Peyer's patch (tissue), 4 donors: ENCODE data around the gene SLC6A11. TPM values are rescaled to one million over a fixed set of nuclear protein-coding genes. Genes with fewer than 3 reads are reported as not detected.

Experiments
- DNase-seq, 3 donors: peaks; one replicate each; pipeline ENCODE4 v3.0.0-alpha.2; 2017 to 2019
- H3K27ac ChIP-seq, 4 donors: fragments of 200-600 bp; sonication (generic); one replicate each; pipeline ENCODE4 v1.5.1; 2016 to 2019
- H3K27me3 ChIP-seq, 2 donors: fragments of 200-600 bp; sonication (generic); one replicate each; pipeline ENCODE4 v1.5.1; 2019
- H3K36me3 ChIP-seq, 3 donors: fragments of 200-600 bp; sonication (generic); one replicate each; pipeline ENCODE4 v1.5.1; 2016 to 2019
- H3K4me1 ChIP-seq, 4 donors: fragments of 200-600 bp; sonication (generic); one replicate each; pipeline ENCODE4 v1.5.1; 2016 to 2019
- H3K4me3 ChIP-seq, 4 donors: fragments of 200-600 bp; sonication (generic); 1 replicate in 3 of 4; 2 replicates in 1 of 4; pipeline ENCODE4 v1.5.1; 2016 to 2019; ENCODE audit warnings: mild to moderate bottlenecking in 1 of 4
- H3K9me3 ChIP-seq, 4 donors: fragments of 200-600 bp; sonication (generic); one replicate each; pipeline ENCODE4 v1.5.1; 2016 to 2019; ENCODE audit warnings: mild to moderate bottlenecking in 1 of 4
- POLR2A ChIP-seq, 2 donors: fragments of 450-650 bp; IDR thresholded peaks; one replicate each; pipeline ENCODE4 v1.5.1; 2017; ENCODE audit warnings: antibody characterized with exemption in 2 of 2, mild to moderate bottlenecking in 2 of 2, moderate library complexity in 2 of 2
- total RNA-seq, 4 donors: library from RNA; depleted of rRNA; stranded (reverse); fragments of >200 nt; gene quantifications; one replicate each; pipeline ENCODE4 v1.1.0, GENCODE V29; 2016
- TF ChIP-seq, protein P1 (sequence below), 6 experiments: fragments of 450-650 bp in 4 of 6; fragments of 200-600 bp in 2 of 6; sonication (generic) in 1 of 6; IDR thresholded peaks; one replicate each; pipeline ENCODE4 v1.5.1; 2017 to 2019; ENCODE audit warnings: antibody characterized with exemption in 6 of 6, mild to moderate bottlenecking in 3 of 6, moderate library complexity in 1 of 6

SLC6A11 gene
- total RNA-seq, 4 donors from 2014 or later, result not detected

- TF ChIP-seq, protein P1, sequence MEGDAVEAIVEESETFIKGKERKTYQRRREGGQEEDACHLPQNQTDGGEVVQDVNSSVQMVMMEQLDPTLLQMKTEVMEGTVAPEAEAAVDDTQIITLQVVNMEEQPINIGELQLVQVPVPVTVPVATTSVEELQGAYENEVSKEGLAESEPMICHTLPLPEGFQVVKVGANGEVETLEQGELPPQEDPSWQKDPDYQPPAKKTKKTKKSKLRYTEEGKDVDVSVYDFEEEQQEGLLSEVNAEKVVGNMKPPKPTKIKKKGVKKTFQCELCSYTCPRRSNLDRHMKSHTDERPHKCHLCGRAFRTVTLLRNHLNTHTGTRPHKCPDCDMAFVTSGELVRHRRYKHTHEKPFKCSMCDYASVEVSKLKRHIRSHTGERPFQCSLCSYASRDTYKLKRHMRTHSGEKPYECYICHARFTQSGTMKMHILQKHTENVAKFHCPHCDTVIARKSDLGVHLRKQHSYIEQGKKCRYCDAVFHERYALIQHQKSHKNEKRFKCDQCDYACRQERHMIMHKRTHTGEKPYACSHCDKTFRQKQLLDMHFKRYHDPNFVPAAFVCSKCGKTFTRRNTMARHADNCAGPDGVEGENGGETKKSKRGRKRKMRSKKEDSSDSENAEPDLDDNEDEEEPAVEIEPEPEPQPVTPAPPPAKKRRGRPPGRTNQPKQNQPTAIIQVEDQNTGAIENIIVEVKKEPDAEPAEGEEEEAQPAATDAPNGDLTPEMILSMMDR (IDR thresholded peaks at IDR 0.05), result no peak
- no peak for TF ChIP-seq POLR2A (IDR thresholded peaks at IDR 0.05)
- Histone ChIP-seq H3K9me3 (no peaks in the 10 kb centered on the region), H3K36me3 (no peaks in the 10 kb centered on the region), H3K4me3 (no peak overlapping the region), H3K27ac (no peak overlapping the region), H3K4me1 (no peaks in the 10 kb centered on the region), H3K27me3 (no peaks in the 10 kb centered on the region)
- no peak for DNase-seq
Measured at GRCh38 chr3:10932596-10932995, 116.6 kb downstream of the SLC6A11 start.

GRCh38 chr3:10933021-10933420, 117.0 kb downstream of the SLC6A11 start:
- TF ChIP-seq, protein P1 (IDR thresholded peaks at IDR 0.05), result no peak
- no peak for TF ChIP-seq POLR2A (IDR thresholded peaks at IDR 0.05)
- Histone ChIP-seq H3K36me3 (no peaks in the 10 kb centered on the region), H3K9me3 (no peaks in the 10 kb centered on the region), H3K27ac (no peak overlapping the region), H3K4me3 (no peak overlapping the region), H3K4me1 (no peaks in the 10 kb centered on the region), H3K27me3 (no peaks in the 10 kb centered on the region)
- peak in 1 of 3 donors; percentile 24 for DNase-seq

- Histone ChIP-seq H3K9me3 (no peaks in the 10 kb centered on the region), H3K27ac (no peak overlapping the region), H3K4me3 (no peak overlapping the region), H3K4me1 (no peaks in the 10 kb centered on the region), H3K36me3 (no peaks in the 10 kb centered on the region), H3K27me3 (no peaks in the 10 kb centered on the region)
- DNase-seq, result peak in 1 of 3 donors; percentile 18
- TF ChIP-seq, protein P1 (IDR thresholded peaks at IDR 0.05), result no peak
- no peak for TF ChIP-seq POLR2A (IDR thresholded peaks at IDR 0.05)
Measured at GRCh38 chr3:10933470-10933804, 117.4 kb downstream of the SLC6A11 start.

DNA sequence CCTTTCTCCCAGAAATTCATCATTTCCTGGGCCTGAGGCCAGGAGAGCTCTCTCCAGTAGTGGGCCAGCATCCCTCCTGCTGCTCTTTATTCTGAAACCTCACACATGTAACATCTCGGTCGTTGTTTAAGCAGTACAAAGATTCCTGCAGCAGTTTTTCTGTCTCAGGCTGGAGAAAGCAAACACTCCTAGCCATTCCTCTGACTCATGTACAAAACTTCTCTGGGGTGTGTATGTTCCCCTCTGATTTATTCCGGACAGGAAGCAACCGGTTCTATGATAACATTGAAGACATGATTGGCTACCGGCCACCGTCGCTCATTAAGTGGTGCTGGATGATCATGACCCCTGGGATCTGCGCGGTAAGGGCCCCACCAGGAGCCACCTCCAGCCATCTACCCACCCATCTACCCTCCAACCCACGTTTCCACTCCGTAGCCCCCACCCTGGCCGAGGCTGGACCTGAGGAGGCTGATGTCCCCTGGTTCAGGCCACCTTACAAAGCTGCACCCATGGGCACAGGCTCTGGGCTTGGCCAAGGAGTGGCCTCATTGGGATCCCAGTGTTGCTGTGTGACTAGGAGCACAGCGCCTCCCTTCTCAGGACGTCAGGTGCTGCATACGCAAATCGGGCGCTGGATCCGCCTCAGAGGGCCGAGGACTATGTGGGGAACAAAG, 117.9 kb downstream of the SLC6A11 start:
- DNase-seq, result peak in 1 of 3 donors; percentile 28
- no peak for TF ChIP-seq POLR2A (IDR thresholded peaks at IDR 0.05)
- TF ChIP-seq, protein P1 (IDR thresholded peaks at IDR 0.05), result no peak

GRCh38 chr3:10935028-10935427, 119.0 kb downstream of the SLC6A11 start:
- no peaks in the 10 kb centered on the region for H3K4me1 ChIP-seq
- no peaks in the 10 kb centered on the region for H3K36me3 ChIP-seq
- no peak overlapping the region for H3K4me3 ChIP-seq
- H3K27ac ChIP-seq, result no peak overlapping the region
- TF ChIP-seq, protein P1 (IDR thresholded peaks at IDR 0.05), result no peak
- no peak for TF ChIP-seq POLR2A (IDR thresholded peaks at IDR 0.05)
- H3K9me3 ChIP-seq, result no peaks in the 10 kb centered on the region
- no peaks in the 10 kb centered on the region for H3K27me3 ChIP-seq
- peak in 1 of 3 donors; percentile 31 for DNase-seq

More for the DNA sequence above, 117.9 kb downstream of the SLC6A11 start:
- Histone ChIP-seq H3K9me3 (no peaks in the 10 kb centered on the region), H3K4me3 (no peak overlapping the region), H3K36me3 (no peaks in the 10 kb centered on the region), H3K4me1 (no peaks in the 10 kb centered on the region), H3K27me3 (no peaks in the 10 kb centered on the region), H3K27ac (no peak overlapping the region)
